GM13976 (cell line): ENCODE data around the gene ITM2B.

Experiments used
- DNase-seq: peaks from one replicate; pipeline ENCODE4 v3.0.0; 2012; ENCODE audit warnings: low spot score
- in situ Hi-C: fragments of 300-500 bp; cut with MboI; formaldehyde crosslinking; loops from one replicate; pipeline ENCODE4 v1.12.0; 2022; ENCODE audit warnings: low sequenced_read_pairs, mixed read lengths, inconsistent platforms; ENCODE audit not compliant: unreplicated experiment
- TF ChIP-seq, protein P1 (sequence below): IDR thresholded peaks from 2 replicates; pipeline ENCODE4 v1.5.1; 2012; ENCODE audit warnings: borderline replicate concordance, mild to moderate bottlenecking; ENCODE audit not compliant: insufficient read depth; ENCODE audit errors: extremely low read depth, missing control alignments, control extremely low read depth

ITM2B gene

DNA sequence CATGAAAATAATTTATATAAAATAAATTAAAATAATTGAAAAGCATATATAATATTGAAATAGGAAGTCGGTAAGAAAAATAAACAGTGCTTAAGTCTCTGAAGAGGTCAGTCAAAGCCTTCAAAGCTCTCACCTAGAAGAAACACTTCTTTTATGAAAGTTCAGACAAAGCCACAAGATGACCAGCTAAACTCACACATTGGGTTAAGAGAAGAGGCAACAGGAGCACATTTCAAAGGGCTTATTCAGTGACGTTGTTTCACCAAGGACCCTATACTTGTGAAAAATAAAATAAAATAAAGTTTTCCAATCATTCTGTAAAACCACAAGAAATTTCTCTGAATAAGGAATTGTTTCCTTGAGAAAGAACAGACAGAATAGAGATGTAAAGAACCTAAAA, 2.5 kb upstream of the ITM2B start:
- in situ Hi-C loops = no loop called here
- no peak for DNase-seq

DNA sequence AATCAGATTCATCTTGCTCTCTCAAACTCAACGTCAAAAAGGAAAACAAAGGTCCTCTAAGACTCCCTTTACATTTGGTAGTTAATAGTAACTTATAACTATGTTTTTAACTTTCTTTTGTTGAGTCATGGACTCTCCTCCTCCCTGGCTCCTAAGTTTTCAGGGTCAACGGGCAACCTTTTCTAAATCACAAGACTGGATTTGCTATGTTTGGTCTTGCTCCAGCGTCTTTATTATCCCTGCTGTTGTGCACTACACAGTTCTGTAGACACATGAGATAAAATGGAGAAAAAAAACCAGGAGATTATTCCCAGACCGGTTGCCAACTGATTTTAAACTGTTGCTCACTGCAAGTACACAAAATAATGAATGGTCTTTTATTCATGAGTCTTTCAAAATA, 1.9 kb upstream of the ITM2B start:
- DNase-seq = no peak
- in situ Hi-C loops = no loop called here
- TF ChIP-seq, protein P1, sequence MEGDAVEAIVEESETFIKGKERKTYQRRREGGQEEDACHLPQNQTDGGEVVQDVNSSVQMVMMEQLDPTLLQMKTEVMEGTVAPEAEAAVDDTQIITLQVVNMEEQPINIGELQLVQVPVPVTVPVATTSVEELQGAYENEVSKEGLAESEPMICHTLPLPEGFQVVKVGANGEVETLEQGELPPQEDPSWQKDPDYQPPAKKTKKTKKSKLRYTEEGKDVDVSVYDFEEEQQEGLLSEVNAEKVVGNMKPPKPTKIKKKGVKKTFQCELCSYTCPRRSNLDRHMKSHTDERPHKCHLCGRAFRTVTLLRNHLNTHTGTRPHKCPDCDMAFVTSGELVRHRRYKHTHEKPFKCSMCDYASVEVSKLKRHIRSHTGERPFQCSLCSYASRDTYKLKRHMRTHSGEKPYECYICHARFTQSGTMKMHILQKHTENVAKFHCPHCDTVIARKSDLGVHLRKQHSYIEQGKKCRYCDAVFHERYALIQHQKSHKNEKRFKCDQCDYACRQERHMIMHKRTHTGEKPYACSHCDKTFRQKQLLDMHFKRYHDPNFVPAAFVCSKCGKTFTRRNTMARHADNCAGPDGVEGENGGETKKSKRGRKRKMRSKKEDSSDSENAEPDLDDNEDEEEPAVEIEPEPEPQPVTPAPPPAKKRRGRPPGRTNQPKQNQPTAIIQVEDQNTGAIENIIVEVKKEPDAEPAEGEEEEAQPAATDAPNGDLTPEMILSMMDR = no peak

More for the DNA sequence above, 2.5 kb upstream of the ITM2B start:
- TF ChIP-seq, protein P1 = no peak

DNA sequence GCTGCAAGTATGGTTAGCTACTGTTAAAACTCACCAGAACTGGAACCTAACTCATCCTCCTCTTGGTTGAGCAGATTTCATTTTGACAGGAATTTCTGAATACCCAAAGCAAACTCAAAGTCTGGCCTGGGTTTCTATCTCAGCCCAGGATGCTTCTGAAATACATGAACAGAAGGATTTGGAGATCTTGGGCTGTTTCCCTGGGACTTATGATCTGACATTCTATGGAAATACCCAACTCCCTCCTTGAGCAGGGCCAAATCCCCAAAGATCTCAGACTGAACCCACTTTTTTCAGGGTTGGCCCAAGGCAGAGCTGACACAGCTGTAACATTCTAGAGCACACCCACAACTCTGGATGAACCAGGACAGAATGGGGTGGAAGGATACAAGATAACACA, 1.1 kb upstream of the ITM2B start:
- no peak for DNase-seq
- TF ChIP-seq, protein P1 = no peak
- in situ Hi-C loops = no loop called here

DNA sequence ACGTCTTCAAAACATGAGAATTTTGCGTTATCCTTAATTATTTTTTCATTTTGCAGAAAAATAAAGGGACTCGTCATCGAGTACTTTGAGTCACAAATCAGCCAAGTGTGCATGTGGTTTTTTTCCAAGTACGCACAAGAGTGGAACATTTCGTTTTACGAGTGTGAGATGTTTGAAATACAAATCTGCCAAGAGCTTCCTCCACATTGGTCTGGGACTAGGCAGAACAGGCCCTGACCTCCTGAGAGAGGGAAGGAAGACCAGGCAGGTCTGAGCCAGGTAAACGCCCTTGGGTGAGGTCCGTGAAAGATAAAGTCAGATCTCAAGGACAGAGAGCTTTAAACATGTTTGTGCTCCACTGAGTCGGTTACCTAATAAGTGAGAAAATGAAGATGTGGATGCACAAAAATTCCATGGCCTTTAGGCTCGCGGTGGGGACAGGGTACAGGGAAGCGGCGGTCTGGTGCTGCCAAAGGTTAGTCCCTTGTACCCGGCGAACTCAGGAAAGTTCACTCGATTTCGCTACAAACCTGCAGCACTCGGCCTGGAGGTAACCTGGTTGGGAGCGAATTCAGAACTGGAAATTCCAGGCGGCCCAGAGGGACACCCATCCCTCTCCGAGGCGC, 473 bp upstream of the ITM2B start:
- in situ Hi-C loops = no loop called here
- TF ChIP-seq, protein P1 = no peak
- no peak for DNase-seq

DNA sequence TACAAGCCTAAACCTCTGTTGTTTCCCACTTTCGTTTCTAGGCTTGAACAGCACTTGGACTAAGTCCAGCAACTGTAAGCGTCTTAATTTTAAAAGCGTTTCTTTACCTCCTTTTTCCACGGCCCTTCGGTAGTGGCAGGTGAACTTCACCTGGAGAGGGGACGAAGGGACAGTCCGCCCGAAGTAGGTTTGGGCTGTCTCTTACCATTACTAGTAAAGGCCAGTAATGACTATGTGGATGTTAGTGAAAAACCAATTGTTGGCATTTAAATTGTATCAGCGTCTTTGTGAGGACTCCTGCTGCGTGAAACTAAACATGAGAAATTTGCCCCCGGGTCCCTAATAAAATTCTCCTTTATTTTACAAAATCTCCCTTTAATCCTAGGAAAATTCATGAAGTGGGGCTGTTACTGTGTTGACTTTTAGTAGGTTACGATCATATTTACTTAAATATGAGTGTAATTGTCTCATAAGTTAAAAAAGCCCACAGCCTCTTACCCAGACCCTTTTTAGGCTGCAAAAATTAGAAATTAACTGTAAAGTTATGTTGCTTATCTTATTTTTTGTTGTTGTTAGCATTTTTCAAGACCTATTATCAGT, 983 bp downstream of the ITM2B start:
- in situ Hi-C loops = no loop called here
- TF ChIP-seq, protein P1 = no peak
- DNase-seq = no peak

DNA sequence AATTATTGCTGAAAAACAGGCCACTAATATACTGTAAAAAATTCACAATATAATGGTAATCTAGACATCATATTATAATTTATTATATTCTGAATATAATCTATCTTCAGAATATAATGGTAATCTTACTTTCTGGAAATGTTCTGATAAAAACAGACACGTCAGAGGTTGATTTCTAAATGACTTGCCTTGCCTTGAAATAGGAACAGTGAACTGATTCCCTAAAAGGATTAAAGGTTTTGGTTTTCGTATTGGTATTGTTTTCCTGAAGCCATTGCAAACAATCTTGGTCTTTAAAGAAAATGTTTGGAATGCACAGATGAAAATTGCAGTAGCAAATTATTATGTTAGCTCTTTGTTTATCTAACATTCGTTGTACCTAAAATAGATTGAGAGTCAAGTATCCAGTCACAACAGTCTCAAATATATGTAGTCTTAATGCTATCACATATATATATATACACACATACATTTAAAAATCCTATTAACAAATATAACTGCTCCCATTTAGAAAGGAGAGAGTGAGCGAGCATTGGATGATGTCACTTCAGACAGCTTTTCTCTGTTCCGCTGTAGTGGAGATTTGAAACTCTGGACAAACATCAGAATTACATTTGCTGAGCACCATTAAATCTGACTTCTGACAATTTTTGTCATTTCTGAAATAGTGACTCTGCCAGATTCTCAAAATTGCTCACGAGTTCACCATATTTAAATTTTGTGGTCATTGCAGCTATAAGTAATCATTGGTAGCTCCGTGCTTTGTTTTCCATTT, 1.7 kb downstream of the ITM2B start:
- TF ChIP-seq, protein P1 = no peak
- in situ Hi-C loops = no loop called here
- peak; percentile 29 for DNase-seq
